NCI-H526 treated with DMSO at 0.1 percent for 48 hours (cell line): ENCODE measurements around the gene ZNF337.

Experiments
- DNase-seq: peaks from one replicate; lab custom pipeline; 2025; lab: John Stamatoyannopoulos, UW

The ZNF337 gene

DNA sequence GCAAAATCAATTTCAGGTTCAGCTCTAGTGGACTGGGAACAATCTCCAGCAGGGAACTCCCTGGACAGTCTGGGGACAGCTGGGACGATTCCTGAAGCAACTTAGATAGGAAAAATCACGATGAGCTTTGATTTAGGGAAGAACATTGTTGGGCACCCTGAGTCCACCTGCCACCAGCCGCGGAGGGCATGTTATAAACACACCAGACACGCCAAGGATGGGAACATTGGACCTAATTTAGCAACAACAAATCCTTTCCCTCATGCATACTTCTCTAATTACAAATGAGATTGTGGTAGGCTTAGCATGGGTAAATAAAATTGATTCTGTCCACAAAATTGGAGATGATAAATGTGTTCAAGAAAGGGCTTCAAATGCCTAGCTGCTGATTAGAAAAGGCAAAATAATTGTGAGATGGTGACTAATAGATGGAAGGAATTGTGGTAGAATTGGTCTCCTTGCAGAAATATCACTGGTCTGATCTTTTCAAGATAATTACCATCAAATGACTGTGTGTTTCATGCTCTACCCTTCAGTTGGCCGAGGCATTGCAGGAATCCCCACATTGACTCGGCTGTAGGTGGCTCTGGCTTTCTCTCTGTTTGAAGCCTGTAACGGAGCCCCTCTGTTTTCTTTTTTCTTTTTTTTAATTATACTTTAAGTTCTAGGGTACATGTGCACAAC lies 66.7 kb downstream of the ZNF337 start:
- DNase-seq: no peak

DNA sequence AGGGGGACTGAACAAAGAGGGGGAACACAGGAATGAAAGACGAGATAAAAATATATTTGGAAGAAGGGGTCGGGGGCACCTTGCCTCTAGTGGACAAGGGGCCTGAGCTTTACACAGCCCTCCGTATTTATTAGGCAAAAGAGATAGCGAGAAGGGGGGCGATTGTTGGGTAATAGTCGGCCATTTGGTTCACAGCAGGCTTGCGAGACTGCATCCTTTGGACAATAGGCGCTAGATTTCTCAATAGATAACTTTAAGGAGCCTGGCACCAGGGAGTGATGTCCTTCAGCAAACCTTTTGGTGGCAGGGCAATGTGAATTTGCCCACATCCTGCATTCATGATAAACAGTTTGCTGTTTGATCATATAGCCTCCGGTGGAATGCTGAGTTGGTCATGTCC lies 69.9 kb downstream of the ZNF337 start:
- no peak for DNase-seq

- DNase-seq: no peak
These were observed 72.1 kb downstream of the ZNF337 start for GRCh38 chr20:25624500-25624939.
